ENCODE measurements around the gene MYO3B.
"Not testable (repeated sequence)": the region's sequence is repeated elsewhere in the genome, so short reads cannot be mapped to it uniquely, and the experiment has no call there.

MYO3B gene

DNA sequence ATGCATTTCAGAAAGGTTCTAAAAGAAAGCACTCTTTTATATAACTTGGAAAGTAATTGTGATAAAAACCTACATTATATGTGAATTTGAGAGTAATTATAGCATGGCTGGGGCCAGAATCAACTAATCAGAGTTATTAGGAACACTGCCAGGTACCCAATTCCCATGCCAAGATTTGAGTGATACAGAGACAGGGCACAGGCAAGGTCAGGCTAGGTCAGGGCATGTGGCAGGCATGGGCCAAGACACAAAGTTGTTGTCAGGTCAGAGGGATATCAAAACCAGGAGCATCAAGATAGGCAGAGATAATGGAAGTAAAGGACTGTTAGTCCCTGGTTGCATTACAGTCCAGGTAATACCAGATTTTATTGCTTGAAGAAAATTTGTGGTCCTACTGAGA lies 87.4 kb downstream of the MYO3B start:
- no peak for DNase-seq

DNA sequence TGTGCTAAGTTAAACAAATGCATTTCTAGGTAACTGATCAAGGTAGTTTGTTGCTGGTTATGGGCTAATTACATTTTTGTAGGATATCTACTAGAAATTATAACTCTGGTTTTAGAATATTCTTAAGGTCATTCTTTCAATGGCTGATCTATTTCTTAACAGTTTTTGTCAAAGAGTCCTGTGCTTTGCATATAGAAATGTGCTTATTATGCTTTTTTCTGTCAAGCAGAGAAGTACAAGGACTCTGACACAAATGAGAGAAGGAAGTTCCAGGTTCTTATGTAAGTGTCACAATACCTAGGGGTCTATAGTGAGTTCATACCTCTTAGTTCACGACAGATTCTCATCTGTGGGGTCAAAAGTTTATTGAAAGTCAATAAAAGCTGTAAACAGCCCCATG lies 88.4 kb downstream of the MYO3B start:
- DNase-seq = no peak

DNA sequence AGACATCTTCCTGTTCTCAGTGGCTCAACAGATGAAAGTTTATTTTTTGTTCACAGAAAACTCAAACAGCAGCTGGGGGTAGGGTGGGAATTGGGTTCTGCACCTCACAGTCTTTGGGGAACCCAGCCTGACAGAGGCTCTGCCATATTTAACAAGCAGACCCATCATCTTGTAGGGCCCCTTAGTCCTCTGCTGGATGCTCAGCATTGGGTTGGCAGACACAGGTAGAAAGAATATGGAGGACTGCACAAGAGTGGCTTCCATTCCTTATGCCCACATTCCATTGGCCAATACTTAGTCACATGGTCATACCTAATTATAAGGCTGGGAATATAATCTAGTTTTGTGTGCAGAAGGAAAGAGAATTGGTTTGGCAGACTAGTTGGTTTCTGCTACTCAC lies 89.1 kb downstream of the MYO3B start:
- DNase-seq = no peak

DNA sequence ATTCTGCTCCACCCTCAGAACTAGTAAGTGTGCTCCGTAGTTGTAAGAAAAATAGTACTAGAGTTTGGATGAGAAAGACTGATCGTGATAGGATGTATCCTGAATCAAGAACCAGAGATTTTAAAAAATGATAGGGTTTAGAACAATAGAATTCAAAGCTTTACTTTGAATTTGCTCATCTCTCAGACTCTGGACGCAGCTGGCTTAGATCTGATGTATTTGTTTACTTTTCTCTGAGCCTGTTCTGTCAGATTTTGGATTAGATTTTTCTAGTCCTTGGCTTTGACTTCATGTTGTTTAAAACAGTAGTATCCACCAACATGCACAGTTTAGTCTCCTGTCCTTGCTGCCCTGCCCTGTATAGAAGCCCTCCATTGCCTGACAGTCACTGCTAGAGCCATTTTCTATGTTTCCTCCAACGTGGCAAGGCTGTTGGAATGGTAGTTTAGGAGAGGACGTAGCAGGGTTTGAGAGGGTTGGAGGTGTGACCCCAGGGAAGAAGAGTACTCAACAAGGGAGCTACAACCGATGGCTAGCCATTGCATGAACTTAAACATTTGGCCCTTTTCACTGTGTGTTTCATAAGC lies 92.4 kb downstream of the MYO3B start:
- no peak for DNase-seq

DNA sequence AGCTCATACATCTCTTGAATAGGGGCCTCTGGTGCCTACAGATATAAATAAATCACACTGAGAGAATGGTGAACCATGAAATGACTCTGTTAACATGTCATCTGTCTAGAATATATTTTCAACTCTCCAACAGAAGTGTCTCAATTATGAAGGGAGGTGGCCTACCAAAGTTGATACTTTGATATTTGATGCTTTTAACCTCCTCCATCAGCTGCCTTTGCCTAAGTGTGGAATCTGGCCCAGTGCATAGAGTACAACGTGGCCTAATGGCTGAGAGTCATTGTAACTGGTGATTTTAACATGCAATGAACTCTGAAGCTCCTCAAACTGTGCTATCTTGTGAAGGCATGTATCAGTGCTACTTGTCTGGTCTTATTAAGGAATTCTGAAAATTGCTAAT lies 93.4 kb downstream of the MYO3B start:
- DNase-seq = no peak

DNA sequence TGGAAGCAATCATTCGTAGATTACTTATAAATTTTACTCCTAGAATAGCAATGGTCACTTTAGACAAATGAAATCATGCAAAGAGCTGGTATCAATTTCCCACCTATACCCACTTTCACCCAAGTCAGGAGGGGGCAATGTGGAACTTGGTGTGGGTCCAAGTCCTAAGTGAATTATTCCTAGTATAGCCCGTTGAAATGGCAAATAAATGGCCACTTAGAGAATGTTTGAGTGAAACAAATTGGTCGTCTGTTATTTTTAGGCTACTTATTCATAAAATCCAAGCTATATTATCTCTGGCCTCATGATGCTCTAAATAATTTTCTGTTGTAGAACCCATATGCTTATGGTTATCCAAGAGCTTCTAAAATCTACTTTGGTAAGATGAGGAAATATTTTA lies 98.1 kb downstream of the MYO3B start:
- no peak for DNase-seq

DNA sequence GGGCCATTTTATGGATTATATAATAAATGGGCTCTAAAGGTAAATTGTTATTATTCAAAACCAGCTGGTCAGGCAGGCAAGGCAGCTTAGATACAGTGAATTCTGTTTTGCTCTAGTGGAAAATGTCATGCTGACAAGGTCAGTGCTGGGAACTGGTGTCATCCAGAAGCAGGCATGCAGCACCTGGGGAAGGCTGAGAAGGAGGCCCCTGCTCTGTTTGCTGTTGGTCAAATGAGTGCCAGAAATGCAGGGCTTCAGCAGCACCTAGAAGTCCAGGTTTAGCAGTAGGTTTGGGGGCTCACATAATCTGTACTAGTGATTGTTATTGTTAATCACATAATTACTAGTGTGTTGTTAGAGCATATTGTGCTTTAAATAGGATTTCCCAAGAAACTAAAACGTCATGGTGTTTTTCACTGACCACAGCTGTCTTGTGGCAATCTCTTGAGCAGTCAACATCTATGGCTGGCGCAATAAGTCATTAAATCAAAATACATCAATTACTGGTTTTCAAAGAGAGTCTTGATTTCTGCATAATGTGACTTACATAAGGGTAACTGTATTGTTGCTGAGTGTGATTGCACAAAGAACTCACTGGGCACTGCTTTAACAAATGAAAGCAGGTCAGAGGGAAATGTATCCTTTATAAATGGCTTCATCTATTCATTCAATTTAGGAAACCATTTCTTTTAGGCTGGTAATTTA lies 99.1 kb downstream of the MYO3B start:
- no peak for DNase-seq

GRCh38 chr2:170277951-170278350 lies 100.0 kb downstream of the MYO3B start:
- DNase-seq = no peak

GRCh38 chr2:170279615-170280014 lies 101.7 kb downstream of the MYO3B start:
- DNase-seq = not testable (repeated sequence)

DNA sequence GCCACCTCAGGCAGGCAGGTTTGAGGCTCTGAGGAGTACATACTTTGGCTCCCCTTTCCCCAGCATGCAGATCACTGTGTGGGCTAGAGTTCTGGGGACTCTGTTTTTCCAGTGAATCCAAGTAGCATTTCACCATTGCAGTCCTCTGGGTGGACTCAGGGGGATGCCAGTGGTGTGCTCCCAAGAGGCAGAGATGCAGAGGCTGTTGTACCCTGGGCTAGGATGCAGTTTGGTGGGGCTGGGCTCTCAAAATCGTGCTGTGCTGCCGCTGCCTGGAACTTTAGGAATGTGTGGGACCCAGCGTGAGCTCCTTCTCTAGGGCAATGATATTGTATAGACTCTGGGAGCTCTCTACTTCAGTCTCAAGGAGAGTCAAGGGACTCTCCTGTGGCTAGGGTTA lies 104.9 kb downstream of the MYO3B start:
- no peak for DNase-seq

DNA sequence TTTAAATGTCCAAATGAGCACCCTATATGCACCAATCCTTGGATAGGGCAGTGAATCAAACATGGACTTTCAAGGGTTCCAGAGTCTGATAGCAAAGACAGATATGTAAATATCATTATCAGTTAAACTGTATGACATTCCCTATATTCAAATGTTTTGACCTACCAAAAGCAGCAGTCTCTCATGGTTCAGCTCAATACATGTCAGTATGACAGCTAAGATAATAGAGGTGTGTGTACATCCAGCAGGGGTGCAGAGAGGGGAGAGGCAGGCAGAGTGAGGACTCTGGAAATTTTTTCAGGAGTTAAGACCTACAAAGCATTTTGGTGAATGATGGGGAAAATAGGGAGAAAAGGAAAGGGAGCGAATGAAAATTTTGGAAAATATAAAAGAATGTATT lies 106.3 kb downstream of the MYO3B start:
- no peak for DNase-seq

DNA sequence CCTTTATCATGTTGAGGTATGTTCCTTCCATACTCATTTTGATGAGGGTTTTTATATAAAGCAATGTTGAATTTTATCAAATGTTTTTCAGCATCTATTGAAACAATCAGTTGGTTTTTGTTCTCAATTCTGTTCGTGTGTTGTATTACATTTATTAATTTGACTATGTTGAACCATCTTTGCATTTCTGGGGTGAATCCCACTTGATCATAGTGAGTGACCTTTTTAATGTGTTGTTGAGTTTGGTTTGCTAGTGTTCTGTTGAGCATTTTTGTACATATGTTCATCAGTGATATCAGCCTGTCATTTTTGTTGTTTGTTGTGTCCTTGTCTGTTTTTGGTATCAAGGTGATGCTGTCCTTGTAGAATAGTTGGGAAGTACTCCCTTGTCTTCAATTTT lies 110.9 kb downstream of the MYO3B start:
- no peak for DNase-seq

GRCh38 chr2:170291474-170291873 lies 113.5 kb downstream of the MYO3B start:
- DNase-seq = no peak

- no peak for DNase-seq
Measured at GRCh38 chr2:170292415-170292814, 114.5 kb downstream of the MYO3B start.

DNA sequence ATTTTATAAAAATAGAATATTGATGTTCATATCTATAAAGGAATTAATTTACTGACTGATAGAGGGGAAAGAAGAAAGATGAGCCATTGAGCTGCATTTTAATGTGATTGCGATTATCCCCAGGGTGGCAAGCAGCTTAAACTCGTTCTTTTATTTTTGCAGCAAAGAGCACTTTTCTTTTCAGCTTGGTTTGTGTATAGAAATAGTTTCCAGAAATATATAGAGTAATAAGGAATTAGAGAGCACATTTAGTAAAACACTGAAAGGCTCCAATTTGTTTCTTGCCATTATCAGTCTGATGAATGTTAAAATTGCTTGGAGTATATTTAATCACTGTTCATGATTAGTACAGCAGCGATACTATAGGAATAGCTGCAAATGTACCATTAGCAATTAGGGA lies 119.5 kb downstream of the MYO3B start:
- DNase-seq = no peak

GRCh38 chr2:170298115-170298514 lies 120.2 kb downstream of the MYO3B start:
- no peak for DNase-seq

GRCh38 chr2:170298861-170299429 lies 121.0 kb downstream of the MYO3B start:
- no peak for DNase-seq

- DNase-seq = no peak
Measured at GRCh38 chr2:170300993-170301392, 123.0 kb downstream of the MYO3B start.

DNA sequence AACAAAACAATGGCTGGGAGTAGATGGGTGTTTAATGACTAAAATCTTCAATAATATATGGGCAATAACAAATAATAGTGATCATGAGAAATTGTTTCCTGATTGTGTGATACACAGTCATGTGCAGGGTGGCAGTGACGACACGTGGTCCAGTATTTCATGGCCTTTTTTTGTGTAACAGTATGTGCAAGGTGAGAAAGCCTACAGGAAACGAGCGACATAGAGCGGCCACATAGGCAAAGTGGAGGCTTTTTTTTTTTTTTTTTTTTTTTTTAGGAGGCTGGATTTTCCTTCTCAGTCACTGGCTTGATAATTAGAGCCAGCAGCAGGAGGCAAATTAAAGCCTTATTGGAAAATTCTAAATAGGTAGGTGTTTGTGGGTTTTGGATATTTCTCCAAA lies 123.7 kb downstream of the MYO3B start:
- DNase-seq = no peak

DNA sequence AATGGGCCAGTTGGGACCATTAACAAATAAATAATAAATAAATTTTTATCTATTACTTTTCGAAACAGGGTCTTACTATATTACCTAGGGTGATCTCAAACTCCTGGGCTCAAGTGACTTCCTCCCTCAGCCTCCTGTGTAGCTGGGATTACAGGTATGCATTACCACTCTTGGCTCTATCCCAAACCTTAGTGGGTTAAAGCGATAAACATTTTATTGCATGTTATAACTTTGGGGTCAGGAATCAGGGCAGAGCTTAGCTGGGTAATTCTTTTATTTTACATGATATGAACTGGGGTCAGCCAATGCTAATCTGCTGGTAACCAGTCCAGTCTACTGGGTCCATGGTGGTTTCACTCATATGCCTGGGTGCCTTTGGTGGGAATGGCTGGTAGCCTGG lies 127.8 kb downstream of the MYO3B start:
- DNase-seq = no peak

DNA sequence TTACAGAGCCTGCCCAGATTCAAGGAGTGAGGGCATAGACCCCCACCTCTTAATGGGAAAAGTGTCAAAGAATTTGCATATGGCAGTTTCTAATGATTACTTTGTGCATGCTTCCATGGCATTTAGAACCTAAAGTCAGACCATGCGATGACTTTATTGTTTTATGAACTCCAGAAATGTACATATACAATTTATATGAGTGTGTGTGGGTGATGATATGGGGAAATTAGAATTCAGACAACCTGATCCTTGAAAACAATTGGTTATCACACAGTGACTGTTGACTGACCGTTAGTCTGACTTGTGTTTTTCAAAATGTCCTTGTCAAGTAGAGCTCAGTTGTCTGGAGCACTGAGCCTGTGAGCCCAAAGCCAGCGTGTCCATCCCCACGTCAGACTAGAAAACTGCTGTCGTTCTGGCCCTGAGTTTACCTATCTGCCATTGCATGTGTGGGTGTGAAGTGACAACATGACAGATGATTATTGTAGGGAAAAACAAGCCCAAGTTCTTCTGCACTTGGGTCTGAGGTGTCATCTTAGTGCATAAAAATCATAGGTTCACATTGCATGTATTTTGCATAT lies 128.4 kb downstream of the MYO3B start:
- no peak for DNase-seq

DNA sequence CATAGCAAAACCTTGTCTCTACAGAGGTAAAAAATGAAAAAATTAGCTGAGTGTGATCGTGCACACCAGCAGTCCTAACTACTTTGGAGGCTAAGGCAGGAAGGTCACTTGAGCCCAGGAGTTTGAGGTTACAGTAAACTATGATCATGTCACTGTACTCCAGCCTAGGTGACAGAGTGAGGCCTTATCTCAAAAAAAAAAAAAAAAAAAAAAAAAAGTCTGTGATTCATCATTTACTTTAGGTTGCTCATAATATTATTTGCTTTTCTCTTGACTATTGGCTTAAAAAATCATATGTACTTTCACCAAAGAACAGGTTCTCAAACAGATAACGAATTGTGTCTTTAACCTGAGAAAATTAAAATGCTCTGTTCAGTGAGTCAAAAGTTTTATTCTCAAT lies 129.1 kb downstream of the MYO3B start:
- DNase-seq = no peak

DNA sequence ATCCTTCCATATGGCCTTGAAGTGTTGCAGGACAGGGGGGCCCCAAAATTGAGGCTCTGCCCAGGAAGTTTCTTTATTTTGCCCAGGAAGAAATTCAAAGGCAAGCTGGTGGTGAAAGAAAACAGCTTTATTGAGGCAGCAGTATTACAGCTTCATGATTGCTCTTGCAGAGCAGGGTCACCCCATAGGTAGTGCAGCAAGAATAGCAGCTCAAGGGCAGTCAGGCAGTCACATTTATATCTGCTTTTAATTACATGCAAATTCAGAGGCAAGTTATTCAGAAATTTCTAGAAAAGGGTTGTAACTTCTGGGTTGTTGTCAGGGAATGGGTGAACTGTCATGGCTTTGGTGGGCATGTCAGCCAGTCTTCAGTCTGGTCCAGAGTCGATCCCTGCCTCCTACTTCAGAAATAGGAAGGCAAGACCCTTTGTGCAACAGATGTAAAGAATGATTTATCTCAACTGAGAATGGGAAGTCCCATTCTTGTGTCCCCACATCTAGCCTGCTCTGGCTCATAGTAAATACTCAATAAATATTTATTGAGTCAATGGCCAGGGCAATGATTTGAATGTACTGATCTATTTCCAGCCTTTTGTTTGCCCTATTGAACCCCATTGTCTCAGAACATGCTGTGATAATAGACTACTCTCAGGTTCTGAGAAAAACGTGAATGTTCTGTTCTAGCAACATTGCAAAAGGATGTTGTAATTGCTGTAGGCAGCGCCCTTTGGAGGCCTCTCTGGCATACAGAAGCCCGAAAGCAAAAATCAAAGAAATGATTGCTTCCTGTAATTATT lies 129.8 kb downstream of the MYO3B start:
- DNase-seq = no peak
